Measurements from ENCODE around the gene FUT1. TPM values are rescaled to one million over a fixed set of nuclear protein-coding genes. Genes with fewer than 3 reads are reported as not detected.
A peak's percentile ranks its signal among the peaks of the same experiment; 100 is the strongest.

Gene FUT1
- total and polyA plus RNA-seq, 2 of the 8 experiments (the other 6 are each of a cell fraction or from before 2014, with no cell fraction given): 7.4 to 12.9 TPM

- TF ChIP-seq JUN (IDR thresholded peaks at IDR 0.05; ENCODE audit: low read depth, low read length) (no peak), KDM1A (IDR thresholded peaks at IDR 0.05; ENCODE audit: borderline replicate concordance, low read length) (no peak), CTBP2 (IDR thresholded peaks at IDR 0.05; ENCODE audit: borderline replicate concordance, insufficient read depth, insufficient read length, low read length) (peak; percentile 90), POU5F1 (IDR thresholded peaks at IDR 0.05; ENCODE audit: low read depth, low read length) (no peak), SIX5 (IDR thresholded peaks at IDR 0.05; ENCODE audit: low read depth, low read length) (no peak), CEBPB (IDR thresholded peaks at IDR 0.05; ENCODE audit: low read depth, low read length) (0 out of 2 replicates have a peak, but pooled peaks have one; percentile 3), EP300 (IDR thresholded peaks at IDR 0.05; ENCODE audit: borderline replicate concordance in 1 of 2, low read depth in 2 of 2, low read length in 2 of 2) (peak in 1 of 2 experiments; percentile 54; a peak in 1 of 3 replicates)
Measured at GRCh38 chr19:48752496-48753365, at the start of gene FUT1 (continued).

Data from H1 (cell line).